B cell (primary cell): Measurements from ENCODE around the gene PDS5A. TPM values are rescaled to one million over a fixed set of nuclear protein-coding genes. Genes with fewer than 3 reads are reported as not detected.

Source experiments
- ATAC-seq: fragments of 200-7000 bp; cut with Tn5 transposase; one replicate; pipeline ENCODE4 v1.10.0; 2021; ENCODE audit warnings: low read depth, mild to moderate bottlenecking, moderate number of reproducible peaks, moderate library complexity
- CTCF ChIA-PET: fragments of 350-600 bp; sonication (Branson Sonifier 250); formaldehyde crosslinking; loops from one replicate; lab custom pipeline; 2021; ENCODE audit warnings: antibody characterized with exemption, inconsistent platforms; lab: Charles Lee
- POLR2A ChIA-PET: fragments of 350-600 bp; sonication (Branson Sonifier 250); formaldehyde crosslinking; loops from one replicate; lab custom pipeline; 2021; ENCODE audit warnings: antibody characterized with exemption; lab: Charles Lee
- DNase-seq: peaks from one replicate; pipeline ENCODE4 v3.0.0; 2013
- H2AFZ ChIP-seq: 2 replicates; pipeline ENCODE4 v1.6.1; 2012; ENCODE audit warnings: mild to moderate bottlenecking, low read depth, low read length; ENCODE audit not compliant: insufficient read depth, poor library complexity, severe bottlenecking
- H3K27ac ChIP-seq, 2 donors: 1 replicate in 1 of 2; 2 replicates in 1 of 2; pipeline ENCODE4 v1.5.1; 2012 to 2013; ENCODE audit warnings: low read length in 2 of 2, mild to moderate bottlenecking in 2 of 2, moderate library complexity in 1 of 2
- H3K27me3 ChIP-seq, 4 experiments: fragments of 200-600 bp in 1 of 4; sonication (generic) in 1 of 4; replicated peaks in 1 of 4; 1 replicate in 2 of 4; 2 replicates in 2 of 4; pipeline versions ENCODE4 v1.6.1 to v1.7.0; 2013 to 2016; ENCODE audit warnings: low read length in 3 of 4, mild to moderate bottlenecking in 2 of 4, mixed read lengths in 1 of 4, moderate library complexity in 1 of 4; ENCODE audit not compliant: insufficient read depth in 4 of 4, control insufficient read depth in 3 of 4; ENCODE audit errors: control extremely low read depth in 1 of 4
- H3K36me3 ChIP-seq, 2 experiments: replicated peaks in 1 of 2; 1 replicate in 1 of 2; 2 replicates in 1 of 2; pipeline versions ENCODE4 v1.6.1 to v1.7.1; 2013; ENCODE audit warnings: low read length in 1 of 2; ENCODE audit not compliant: insufficient read depth in 2 of 2, control insufficient read depth in 1 of 2; ENCODE audit errors: control extremely low read depth in 1 of 2, extremely low read depth in 1 of 2
- H3K4me1 ChIP-seq, 2 donors: fragments of 200-600 bp in 1 of 2; sonication (generic) in 1 of 2; 1 replicate in 1 of 2; 2 replicates in 1 of 2; pipeline versions ENCODE4 v1.5.1 to v1.6.1; 2013 to 2017; ENCODE audit warnings: low read length in 2 of 2; ENCODE audit not compliant: control insufficient read depth in 2 of 2, insufficient read depth in 2 of 2
- H3K4me2 ChIP-seq: replicated peaks from 2 replicates; pipeline ENCODE3; 2012; ENCODE audit warnings: mild to moderate bottlenecking, low read depth, low read length; ENCODE audit not compliant: poor library complexity, severe bottlenecking
- H3K4me3 ChIP-seq, 5 experiments: fragments of 200-600 bp in 1 of 5; sonication (generic) in 1 of 5; 1 replicate in 3 of 5; 2 replicates in 2 of 5; pipeline versions ENCODE4 v1.5.1 to v1.7.0; 2011 to 2016; ENCODE audit warnings: low read length in 4 of 5, mild to moderate bottlenecking in 4 of 5, low read depth in 2 of 5, control low read depth in 1 of 5, moderate library complexity in 1 of 5; ENCODE audit not compliant: insufficient read depth in 1 of 5; ENCODE audit errors: control extremely low read depth in 1 of 5, extremely low read depth in 1 of 5
- H3K79me2 ChIP-seq: fragments of 200-600 bp; sonication (generic); one replicate; pipeline ENCODE4 v1.6.0; 2016; ENCODE audit warnings: low read length; ENCODE audit not compliant: control insufficient read depth, insufficient read depth
- H3K9ac ChIP-seq: fragments of 200-600 bp; sonication (generic); 2 replicates; pipeline ENCODE4 v1.6.1; 2017; ENCODE audit warnings: mild to moderate bottlenecking, low read length, moderate library complexity
- H3K9me3 ChIP-seq, 3 donors: one replicate each; pipeline versions ENCODE4 v1.6.1 to v1.7.1; 2013; ENCODE audit warnings: low read length in 2 of 3; ENCODE audit not compliant: control insufficient read depth in 2 of 3, insufficient read depth in 1 of 3; ENCODE audit errors: control extremely low read depth in 1 of 3
- H4K20me1 ChIP-seq: 2 replicates; pipeline ENCODE4 v1.6.0; 2012; ENCODE audit warnings: mild to moderate bottlenecking, low read length; ENCODE audit not compliant: insufficient read depth, control insufficient read depth, poor library complexity, severe bottlenecking
- H3K27ac Mint-ChIP-seq: one replicate; pipeline ENCODE4 v1.8.0; 2021; ENCODE audit warnings: mixed read lengths
- H3K27me3 Mint-ChIP-seq: one replicate; pipeline ENCODE4 v1.8.0; 2021; ENCODE audit warnings: mixed read lengths
- H3K4me1 Mint-ChIP-seq: one replicate; pipeline ENCODE4 v1.8.0; 2021; ENCODE audit warnings: mixed read lengths
- H3K4me3 Mint-ChIP-seq: one replicate; pipeline ENCODE4 v1.8.0; 2021; ENCODE audit warnings: mixed read lengths
- H3K9me3 Mint-ChIP-seq: one replicate; pipeline ENCODE4 v1.8.0; 2022; ENCODE audit warnings: mixed read lengths; ENCODE audit not compliant: insufficient read depth
- EZH2 ChIP-seq: IDR thresholded peaks from 2 replicates; pipeline ENCODE4 v1.6.1; 2012; ENCODE audit warnings: borderline replicate concordance, low read depth, mild to moderate bottlenecking, moderate library complexity, low read length; ENCODE audit not compliant: insufficient read depth, poor library complexity, severe bottlenecking
- WGBS: methylation state at CpG from one replicate; pipeline ENCODE4 v1.1.5; 2013; ENCODE audit warnings: missing lambda C conversion rate; ENCODE audit not compliant: insufficient coverage; 5-methylcytosine and 5-hydroxymethylcytosine counted together
- intact Hi-C: fragments of 100-400 bp; cut with micrococcal nuclease; formaldehyde crosslinking; loops from one replicate; pipeline ENCODE4 v1.10.0; 2022
- polyA plus RNA-seq: library from polyadenylated mRNA; depleted of rRNA; stranded (reverse); fragments of >200 nt; gene quantifications from 2 replicates; pipeline ENCODE4 v1.2.3, GENCODE V29; 2012
- total RNA-seq, 2 donors: library from RNA; stranded (reverse); fragments of 120-200 nt in 1 of 2; gene quantifications; 1 replicate in 1 of 2; 2 replicates in 1 of 2; pipeline versions ENCODE4 v1.2.3 to v1.2.4, GENCODE V29; 2013 to 2022
- TF ChIP-seq, protein P1 (sequence below): fragments of 200-600 bp; IDR thresholded peaks from one replicate; pipeline ENCODE4 v1.8.0; 2022; ENCODE audit warnings: antibody characterized with exemption, mild to moderate bottlenecking

Gene PDS5A
- total and polyA plus RNA-seq, 2 donors (not counting 1 experiment from before 2014, with no cell fraction given): 19.4 to 111 TPM

DNA sequence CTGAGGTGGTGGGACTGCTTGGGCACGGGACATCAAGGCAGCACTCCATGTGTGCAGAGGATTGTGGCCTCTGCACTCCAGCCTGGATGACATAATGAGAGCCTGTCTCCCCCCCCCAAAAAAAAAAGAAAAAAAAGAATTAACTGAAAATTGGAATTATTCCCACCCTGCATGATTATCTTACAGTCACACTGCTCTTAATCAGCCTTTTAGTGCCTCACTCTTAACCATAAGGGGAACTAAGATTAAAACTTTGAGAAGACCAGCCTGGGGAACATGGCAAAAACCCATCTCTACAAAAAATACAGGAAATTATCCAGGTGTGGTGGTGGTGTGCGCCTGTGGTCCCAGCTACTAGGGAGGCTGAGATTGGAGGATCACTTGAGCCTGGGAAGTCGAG lies 185.2 kb downstream of the PDS5A start:
- Histone ChIP-seq H3K9ac (no peak overlapping the region), H3K79me2 (no peaks in the 10 kb centered on the region), H3K27me3 (no peaks in the 10 kb centered on the region), H3K4me1 (no peaks in the 10 kb centered on the region), H3K4me2 (no peak overlapping the region), H3K36me3 (no peaks in the 10 kb centered on the region), H3K4me3 (no peak overlapping the region), H2AFZ (no peak overlapping the region), H3K27ac (no peak overlapping the region), H3K9me3 (peaks cover 0 to 2% (median 0%) of the 10 kb centered on the region in 3 donors), H4K20me1 (no peaks in the 10 kb centered on the region)
- Mint-ChIP-seq H3K4me3 (no peak overlapping the region), H3K4me1 (peaks cover 3% of the 10 kb centered on the region), H3K9me3 (no peaks in the 10 kb centered on the region), H3K27ac (no peak overlapping the region), H3K27me3 (no peaks in the 10 kb centered on the region)
- no peak for ATAC-seq
- CTCF ChIA-PET: no interaction called here
- intact Hi-C loops: no loop called here
- POLR2A ChIA-PET: no interaction called here
- WGBS: 100% methylated on average over 1 of the region's 3 CpGs
- DNase-seq: no peak
- TF ChIP-seq EZH2: no peak
- TF ChIP-seq, protein P1, sequence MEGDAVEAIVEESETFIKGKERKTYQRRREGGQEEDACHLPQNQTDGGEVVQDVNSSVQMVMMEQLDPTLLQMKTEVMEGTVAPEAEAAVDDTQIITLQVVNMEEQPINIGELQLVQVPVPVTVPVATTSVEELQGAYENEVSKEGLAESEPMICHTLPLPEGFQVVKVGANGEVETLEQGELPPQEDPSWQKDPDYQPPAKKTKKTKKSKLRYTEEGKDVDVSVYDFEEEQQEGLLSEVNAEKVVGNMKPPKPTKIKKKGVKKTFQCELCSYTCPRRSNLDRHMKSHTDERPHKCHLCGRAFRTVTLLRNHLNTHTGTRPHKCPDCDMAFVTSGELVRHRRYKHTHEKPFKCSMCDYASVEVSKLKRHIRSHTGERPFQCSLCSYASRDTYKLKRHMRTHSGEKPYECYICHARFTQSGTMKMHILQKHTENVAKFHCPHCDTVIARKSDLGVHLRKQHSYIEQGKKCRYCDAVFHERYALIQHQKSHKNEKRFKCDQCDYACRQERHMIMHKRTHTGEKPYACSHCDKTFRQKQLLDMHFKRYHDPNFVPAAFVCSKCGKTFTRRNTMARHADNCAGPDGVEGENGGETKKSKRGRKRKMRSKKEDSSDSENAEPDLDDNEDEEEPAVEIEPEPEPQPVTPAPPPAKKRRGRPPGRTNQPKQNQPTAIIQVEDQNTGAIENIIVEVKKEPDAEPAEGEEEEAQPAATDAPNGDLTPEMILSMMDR: no peak

DNA sequence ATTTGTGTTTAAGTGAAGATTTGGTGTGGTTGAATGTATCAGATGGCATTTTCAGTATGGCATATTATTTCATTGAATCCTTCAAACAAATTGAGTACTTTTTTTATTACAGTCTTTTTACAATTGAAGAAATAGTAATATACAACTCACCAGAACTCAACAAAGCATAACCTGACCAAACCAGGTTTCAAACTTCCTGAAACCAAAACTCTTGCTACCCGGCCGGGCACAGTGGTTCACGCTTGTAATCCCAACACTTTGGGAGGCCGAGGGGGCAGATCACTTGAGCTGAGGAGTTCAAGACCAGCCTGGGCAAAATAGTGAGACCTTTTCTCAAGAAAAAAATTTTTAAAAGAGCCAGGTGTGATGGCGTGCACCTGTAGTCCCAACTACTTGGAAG lies 185.6 kb downstream of the PDS5A start:
- ATAC-seq: no peak
- Histone ChIP-seq H3K27me3 (no peaks in the 10 kb centered on the region), H3K79me2 (no peaks in the 10 kb centered on the region), H3K4me1 (no peaks in the 10 kb centered on the region), H3K4me3 (no peak overlapping the region), H3K27ac (no peak overlapping the region), H3K9ac (no peak overlapping the region), H3K36me3 (no peaks in the 10 kb centered on the region), H4K20me1 (no peaks in the 10 kb centered on the region), H3K9me3 (peaks cover 0 to 2% (median 0%) of the 10 kb centered on the region in 3 donors), H3K4me2 (no peak overlapping the region), H2AFZ (no peak overlapping the region)
- Mint-ChIP-seq H3K4me3 (no peak overlapping the region), H3K4me1 (peaks cover 3% of the 10 kb centered on the region), H3K27me3 (no peaks in the 10 kb centered on the region), H3K9me3 (no peaks in the 10 kb centered on the region), H3K27ac (no peak overlapping the region)
- no peak for TF ChIP-seq EZH2
- TF ChIP-seq, protein P1: no peak
- DNase-seq: no peak
- ChIA-PET POLR2A (no interaction called here), CTCF (no interaction called here)
- intact Hi-C loops: no loop called here
- WGBS: 64% methylated on average over 5 of the region's 5 CpGs
